PC-9 (cell line): Measurements from ENCODE around the gene YEATS4. TPM values are rescaled to one million over a fixed set of nuclear protein-coding genes. Genes with fewer than 3 reads are reported as not detected.

Experiments used
- BruUV-seq: library from RNA; stranded (reverse); fragments of 400-500 nt; replicated peaks from 2 replicates; lab custom pipeline; 2021; lab: Mats Ljungman, UMichigan
- CTCF ChIA-PET: fragments of 300-600 bp; sonication (Branson Sonifier 250); formaldehyde crosslinking; loops from one replicate; lab custom pipeline; 2022; ENCODE audit warnings: antibody characterized with exemption; lab: Charles Lee
- POLR2A ChIA-PET: fragments of 300-600 bp; sonication (Branson Sonifier 250); formaldehyde crosslinking; loops from one replicate; lab custom pipeline; 2022; ENCODE audit warnings: antibody characterized with exemption; ENCODE audit not compliant: unreplicated experiment; lab: Charles Lee
- DNase-seq, 2 experiments: peaks; one replicate each; pipeline versions ENCODE4 v3.0.0 to v3.0.0-alpha.2; 2015 to 2022; ENCODE audit warnings: mixed read lengths in 1 of 2
- H2AFZ ChIP-seq: fragments of 200-600 bp; sonication (generic); 2 replicates; pipeline ENCODE4 v1.8.1; 2017; ENCODE audit warnings: antibody characterized with exemption
- H3F3A ChIP-seq: fragments of 200-600 bp; sonication (generic); 2 replicates; pipeline ENCODE4 v1.8.1; 2017; ENCODE audit warnings: antibody characterized with exemption, mild to moderate bottlenecking, low read depth; ENCODE audit not compliant: insufficient read depth
- H3K27ac ChIP-seq: fragments of 200-600 bp; sonication (generic); 2 replicates; pipeline ENCODE4 v1.6.1; 2016; ENCODE audit warnings: mixed run types
- H3K27me3 ChIP-seq: fragments of 200-600 bp; sonication (generic); 2 replicates; pipeline ENCODE4 v1.6.1; 2016; ENCODE audit warnings: low read depth, mixed run types; ENCODE audit not compliant: insufficient read depth
- H3K36me3 ChIP-seq: fragments of 200-600 bp; sonication (generic); 2 replicates; pipeline ENCODE4 v1.6.1; 2016; ENCODE audit warnings: low read depth, mixed run types
- H3K4me1 ChIP-seq: fragments of 200-600 bp; sonication (generic); replicated peaks from 2 replicates; pipeline ENCODE4 v1.6.1; 2016; ENCODE audit warnings: mixed run types; ENCODE audit not compliant: insufficient read depth
- H3K4me2 ChIP-seq: fragments of 200-600 bp; sonication (generic); 2 replicates; pipeline ENCODE4 v1.6.1; 2017; ENCODE audit warnings: mixed run types
- H3K4me3 ChIP-seq: fragments of 200-600 bp; sonication (generic); 2 replicates; pipeline ENCODE4 v1.6.1; 2016; ENCODE audit warnings: mixed run types
- H3K79me2 ChIP-seq: fragments of 200-600 bp; sonication (generic); 2 replicates; pipeline ENCODE4 v1.6.1; 2017; ENCODE audit warnings: low read depth, mixed run types
- H3K9me2 ChIP-seq: fragments of 200-600 bp; sonication (generic); 2 replicates; pipeline ENCODE4 v1.8.1; 2017; ENCODE audit warnings: mild to moderate bottlenecking; ENCODE audit not compliant: insufficient read depth
- H3K9me3 ChIP-seq: fragments of 200-600 bp; sonication (generic); 2 replicates; pipeline ENCODE4 v1.8.1; 2016; ENCODE audit warnings: low read depth; ENCODE audit not compliant: insufficient read depth
- H4K20me1 ChIP-seq: fragments of 200-600 bp; sonication (generic); 2 replicates; pipeline ENCODE4 v1.8.1; 2017; ENCODE audit not compliant: insufficient read depth
- EZH2 ChIP-seq: fragments of 200-600 bp; sonication (generic); IDR thresholded peaks from 2 replicates; pipeline ENCODE4 v1.8.0; 2017; ENCODE audit warnings: antibody characterized with exemption, low read depth
- intact Hi-C: fragments of 100-400 bp; cut with micrococcal nuclease; formaldehyde crosslinking; loops from one replicate; pipeline ENCODE4 v1.10.0; 2022; ENCODE audit not compliant: unreplicated experiment
- total RNA-seq: library from RNA; stranded (reverse); gene quantifications from 2 replicates; pipeline ENCODE4 v1.2.3, GENCODE V29; 2021
- TF ChIP-seq, protein P1 (sequence below): fragments of 200-600 bp; sonication (generic); conservative IDR thresholded peaks from 2 replicates; pipeline ENCODE4 v1.6.1; 2017; ENCODE audit warnings: mixed run types, antibody characterized with exemption, mild to moderate bottlenecking, moderate library complexity

YEATS4 gene
- total RNA-seq, 1 experiment from 2014 or later: 23.5 TPM

DNA sequence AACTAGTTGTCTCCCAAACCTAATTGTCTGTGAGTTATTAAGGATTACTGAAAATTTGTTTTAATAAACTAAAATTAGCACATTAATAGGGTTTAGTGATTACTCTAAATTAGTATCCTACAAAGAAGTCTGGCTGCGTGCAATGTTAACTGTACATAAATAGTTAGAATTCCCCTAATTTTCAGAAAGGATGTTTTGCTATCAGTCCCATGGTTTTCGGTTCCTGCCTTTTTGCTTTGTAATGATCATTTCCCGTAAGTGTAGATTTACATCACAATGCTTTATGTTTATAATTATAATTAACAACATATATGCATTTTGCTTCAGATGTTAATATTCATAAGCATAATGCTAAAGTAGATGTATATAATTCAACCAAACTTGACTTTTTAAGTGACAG lies 31.1 kb upstream of the YEATS4 start:
- POLR2A ChIA-PET: no interaction called here
- Histone ChIP-seq H3F3A (no peaks in the 10 kb centered on the region; the same call in 1 of the 2 replicates), H2AFZ (no peak overlapping the region), H3K9me2 (no peaks in the 10 kb centered on the region), H4K20me1 (no peaks in the 10 kb centered on the region), H3K36me3 (no peaks in the 10 kb centered on the region), H3K4me3 (no peak overlapping the region), H3K4me2 (no peak overlapping the region), H3K4me1 (no peaks in the 10 kb centered on the region), H3K27me3 (no peaks in the 10 kb centered on the region), H3K9me3 (no peaks in the 10 kb centered on the region), H3K79me2 (no peaks in the 10 kb centered on the region), H3K27ac (no peak overlapping the region)
- DNase-seq: no peak
- intact Hi-C loops: no loop called here
- TF ChIP-seq, protein P1, sequence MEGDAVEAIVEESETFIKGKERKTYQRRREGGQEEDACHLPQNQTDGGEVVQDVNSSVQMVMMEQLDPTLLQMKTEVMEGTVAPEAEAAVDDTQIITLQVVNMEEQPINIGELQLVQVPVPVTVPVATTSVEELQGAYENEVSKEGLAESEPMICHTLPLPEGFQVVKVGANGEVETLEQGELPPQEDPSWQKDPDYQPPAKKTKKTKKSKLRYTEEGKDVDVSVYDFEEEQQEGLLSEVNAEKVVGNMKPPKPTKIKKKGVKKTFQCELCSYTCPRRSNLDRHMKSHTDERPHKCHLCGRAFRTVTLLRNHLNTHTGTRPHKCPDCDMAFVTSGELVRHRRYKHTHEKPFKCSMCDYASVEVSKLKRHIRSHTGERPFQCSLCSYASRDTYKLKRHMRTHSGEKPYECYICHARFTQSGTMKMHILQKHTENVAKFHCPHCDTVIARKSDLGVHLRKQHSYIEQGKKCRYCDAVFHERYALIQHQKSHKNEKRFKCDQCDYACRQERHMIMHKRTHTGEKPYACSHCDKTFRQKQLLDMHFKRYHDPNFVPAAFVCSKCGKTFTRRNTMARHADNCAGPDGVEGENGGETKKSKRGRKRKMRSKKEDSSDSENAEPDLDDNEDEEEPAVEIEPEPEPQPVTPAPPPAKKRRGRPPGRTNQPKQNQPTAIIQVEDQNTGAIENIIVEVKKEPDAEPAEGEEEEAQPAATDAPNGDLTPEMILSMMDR: no peak
- TF ChIP-seq EZH2: no peak
- no TSS peak for BruUV-seq
- CTCF ChIA-PET: no interaction called here

DNA sequence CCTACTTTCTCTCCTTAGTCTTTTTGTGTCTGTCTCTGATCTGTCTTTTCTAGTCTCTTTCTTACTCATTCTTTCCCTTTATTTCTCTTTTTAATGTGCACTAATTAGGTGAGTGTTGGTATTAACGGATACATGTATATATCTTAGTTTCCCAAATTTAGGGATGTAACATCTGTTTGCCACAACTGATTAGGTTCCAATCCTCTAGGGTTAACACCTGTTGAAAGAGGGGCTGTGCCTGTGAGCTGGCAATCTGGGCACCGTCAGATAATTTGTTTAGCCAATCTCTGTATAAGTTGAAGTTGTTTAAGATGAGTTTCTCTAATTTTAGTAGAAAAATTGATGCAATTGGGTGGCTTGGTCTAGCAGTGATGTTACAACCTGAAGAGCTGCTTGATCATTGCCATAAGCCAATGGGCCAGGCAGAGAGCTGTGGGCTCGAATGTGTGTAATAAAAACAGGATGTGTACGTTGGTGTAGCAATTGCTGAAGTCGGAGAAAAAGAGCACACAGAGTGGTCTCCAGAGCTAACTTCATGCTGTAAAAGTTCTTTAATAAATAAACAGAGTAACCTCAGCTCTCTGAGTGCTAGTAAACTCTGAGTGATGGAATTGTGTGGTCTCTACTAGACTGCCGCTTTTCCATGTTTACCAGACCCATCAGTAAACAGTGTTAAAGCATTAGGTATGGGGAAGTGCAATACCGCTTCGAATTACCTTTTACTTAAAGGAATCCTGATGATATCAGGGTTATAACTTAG lies 29.7 kb upstream of the YEATS4 start:
- intact Hi-C loops: no loop called here
- Histone ChIP-seq H2AFZ (no peak overlapping the region), H3K9me2 (no peaks in the 10 kb centered on the region), H3K36me3 (no peaks in the 10 kb centered on the region), H3F3A (no peaks in the 10 kb centered on the region; the same call in 1 of the 2 replicates), H4K20me1 (no peaks in the 10 kb centered on the region), H3K79me2 (no peaks in the 10 kb centered on the region), H3K4me2 (no peak overlapping the region), H3K9me3 (no peaks in the 10 kb centered on the region), H3K27me3 (no peaks in the 10 kb centered on the region), H3K4me3 (no peak overlapping the region), H3K27ac (no peak overlapping the region), H3K4me1 (no peaks in the 10 kb centered on the region)
- no peak for DNase-seq
- ChIA-PET CTCF (no interaction called here), POLR2A (no interaction called here)
- no TSS peak for BruUV-seq
- TF ChIP-seq, protein P1: no peak

DNA sequence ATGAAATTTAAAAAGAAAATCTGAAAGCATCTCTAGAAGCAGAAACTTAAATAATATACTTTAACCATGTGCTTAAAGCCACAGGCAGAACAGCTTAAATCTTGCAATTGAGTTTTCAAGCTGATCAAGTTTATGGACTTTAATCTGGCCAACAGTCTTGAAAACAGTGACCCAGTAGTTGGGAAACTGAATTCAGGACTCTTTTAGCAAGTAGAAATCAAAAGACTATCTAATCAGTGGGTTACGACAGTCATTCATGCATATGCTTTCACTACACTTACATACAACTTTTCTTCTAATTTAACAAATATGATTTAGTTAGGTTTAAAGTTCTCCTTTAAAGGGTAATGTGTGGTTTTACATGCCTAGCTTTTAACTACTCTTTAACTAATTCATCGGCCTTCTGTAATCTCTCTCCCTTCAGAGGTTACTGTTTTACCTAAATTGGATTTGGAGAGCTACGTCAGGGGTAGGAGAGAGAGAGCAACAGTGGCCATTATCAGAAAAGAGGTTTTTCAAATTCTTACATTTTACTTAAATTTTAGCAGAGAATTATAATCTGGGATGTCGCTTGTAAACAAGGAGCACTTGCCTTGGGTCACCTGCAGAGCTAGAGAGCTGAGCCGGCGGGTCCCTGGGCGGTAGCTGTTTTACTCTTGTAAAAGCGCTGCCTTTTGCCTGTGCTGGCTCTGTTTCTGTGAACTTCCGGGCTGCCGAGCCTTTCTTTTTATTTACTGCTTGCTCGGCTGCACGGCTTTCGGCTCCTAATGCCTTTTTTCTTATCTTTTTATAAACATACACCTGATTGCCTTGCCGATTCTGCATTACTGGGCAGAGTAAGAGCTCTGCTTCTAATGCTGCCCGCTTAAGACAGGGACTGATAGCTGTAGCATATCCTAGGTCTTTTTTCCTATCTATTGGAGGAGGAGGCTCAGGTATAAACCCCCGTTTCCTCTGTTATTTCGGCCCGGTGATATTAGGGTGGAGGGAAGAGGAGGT lies 28.8 kb upstream of the YEATS4 start:
- no peaks in the 10 kb centered on the region for H3K27me3 ChIP-seq
- no peak overlapping the region for H3K4me3 ChIP-seq
- no peaks in the 10 kb centered on the region for H3K9me3 ChIP-seq
- peak overlapping the region; percentile 52; the same call in 1 of the 2 replicates for H2AFZ ChIP-seq
- no peaks in the 10 kb centered on the region for H4K20me1 ChIP-seq
- CTCF ChIA-PET: interaction anchor here (0.5 kb wide), 1 partner anchor 315 kb away, joined by 3 read pairs; no protein-coding TSS in a partner anchor
- DNase-seq: peak in 1 of 2 experiments; percentile 11
- no peaks in the 10 kb centered on the region for H3K9me2 ChIP-seq
- TF ChIP-seq EZH2: no peak
- TF ChIP-seq, protein P1: no peak
- POLR2A ChIA-PET: interaction anchor here (0.7 kb wide), 1 partner anchor 993 kb away, joined by 6 read pairs; no protein-coding TSS in a partner anchor
- H3K27ac ChIP-seq: no peak overlapping the region
- no peaks in the 10 kb centered on the region for H3K4me1 ChIP-seq
- H3K4me2 ChIP-seq: no peak overlapping the region
- no peaks in the 10 kb centered on the region for H3K36me3 ChIP-seq
- no TSS peak for BruUV-seq
- no peaks in the 10 kb centered on the region for H3K79me2 ChIP-seq
- intact Hi-C loops: no loop called here
- no peaks in the 10 kb centered on the region; the same call in 1 of the 2 replicates for H3F3A ChIP-seq
